HT1080 (cell line): ENCODE results near the gene MCAT. TPM values are rescaled to one million over a fixed set of nuclear protein-coding genes. Genes with fewer than 3 reads are reported as not detected.
"Not testable (repeated sequence)": the region's sequence is repeated elsewhere in the genome, so short reads cannot be mapped to it uniquely, and the experiment has no call there.

Source experiments
- DNase-seq: peaks from one replicate; pipeline ENCODE4 v3.0.0-alpha.2; 2015; ENCODE audit warnings: low read depth
- total RNA-seq: library from RNA; depleted of rRNA; stranded (reverse); fragments of >200 nt; shearing (Covaris generic); gene quantifications from 2 replicates; pipeline ENCODE4 v1.2.3, GENCODE V29; 2014

Gene MCAT
- total RNA-seq, 1 experiment from 2014 or later = 34.6 TPM

GRCh38 chr22:43156413-43156812 lies 13.2 kb upstream of the MCAT start:
- no peak for DNase-seq

GRCh38 chr22:43155789-43156188 lies 12.6 kb upstream of the MCAT start:
- no peak for DNase-seq

GRCh38 chr22:43154887-43155536 lies 11.8 kb upstream of the MCAT start:
- DNase-seq = no peak

- no peak for DNase-seq
Measured at GRCh38 chr22:43153899-43154298, 10.7 kb upstream of the MCAT start.

- DNase-seq = peak; percentile 63
Measured at GRCh38 chr22:43152357-43153071, 9.3 kb upstream of the MCAT start.

GRCh38 chr22:43152003-43152356 lies 8.8 kb upstream of the MCAT start:
- DNase-seq = no peak

GRCh38 chr22:43151251-43152002 lies 8.2 kb upstream of the MCAT start, which contains the start of gene TSPO:
Gene TSPO, plus strand, starts transcription at chr22:43151559. Its CDS starts 7,680 bp downstream, at chr22:43159239.
- peak; percentile 30 for DNase-seq

- DNase-seq = no peak
Measured at GRCh38 chr22:43150731-43151206, 7.6 kb upstream of the MCAT start.

- DNase-seq = no peak
Measured at GRCh38 chr22:43148581-43148980, 5.4 kb upstream of the MCAT start.

GRCh38 chr22:43147821-43148220 lies 4.6 kb upstream of the MCAT start:
- no peak for DNase-seq

GRCh38 chr22:43146332-43146731 lies 3.1 kb upstream of the MCAT start:
- DNase-seq = not testable (repeated sequence)

- DNase-seq = not testable (repeated sequence)
Measured at GRCh38 chr22:43145371-43145770, 2.2 kb upstream of the MCAT start.

- DNase-seq = no peak
Measured at GRCh38 chr22:43144949-43145348, 1.8 kb upstream of the MCAT start.

- DNase-seq = no peak
Measured at GRCh38 chr22:43136801-43137200, 6.4 kb downstream of the MCAT start.

- no peak for DNase-seq
Measured at GRCh38 chr22:43136255-43136654, 6.9 kb downstream of the MCAT start.

GRCh38 chr22:43135565-43135964 lies 7.6 kb downstream of the MCAT start:
- DNase-seq = no peak

- DNase-seq = no peak
Measured at GRCh38 chr22:43134553-43134952, 8.6 kb downstream of the MCAT start.

- DNase-seq = no peak
Measured at GRCh38 chr22:43133401-43133800, 9.8 kb downstream of the MCAT start.

- no peak for DNase-seq
Measured at GRCh38 chr22:43131773-43132501, 11.3 kb downstream of the MCAT start.

GRCh38 chr22:43129426-43130425 lies 13.5 kb downstream of the MCAT start:
- DNase-seq = no peak
